Fibroblast of lung (primary cell): ENCODE measurements around the gene SLIT3. TPM values are rescaled to one million over a fixed set of nuclear protein-coding genes. Genes with fewer than 3 reads are reported as not detected.

Source experiments
- DNase-seq, 2 donors: peaks; one replicate each; pipeline versions ENCODE4 v3.0.0 to v3.0.0-alpha.2; 2010; ENCODE audit warnings: low read depth in 2 of 2
- H2AFZ ChIP-seq: 2 replicates; pipeline ENCODE4 v1.5.1; 2012; ENCODE audit warnings: low read length, control low read depth, inconsistent platforms
- H3K27ac ChIP-seq: 2 replicates; pipeline ENCODE4 v1.5.1; 2011; ENCODE audit warnings: low read length, control low read depth; ENCODE audit not compliant: insufficient read depth
- H3K27me3 ChIP-seq: 2 replicates; pipeline ENCODE4 v1.5.1; 2011; ENCODE audit warnings: mild to moderate bottlenecking, low read length; ENCODE audit not compliant: control insufficient read depth, insufficient read depth
- H3K36me3 ChIP-seq: 2 replicates; pipeline ENCODE4 v1.5.1; 2011; ENCODE audit warnings: low read length; ENCODE audit not compliant: control insufficient read depth, insufficient read depth
- H3K4me1 ChIP-seq: 2 replicates; pipeline ENCODE4 v1.5.1; 2011; ENCODE audit warnings: low read length; ENCODE audit not compliant: control insufficient read depth, insufficient read depth; ENCODE audit errors: extremely low read depth
- H3K4me2 ChIP-seq: 2 replicates; pipeline ENCODE4 v1.5.1; 2011; ENCODE audit warnings: low read length, control low read depth; ENCODE audit not compliant: insufficient read depth; ENCODE audit errors: extremely low read depth
- H3K4me3 ChIP-seq, 4 experiments: fragments of 200-600 bp in 1 of 4; sonication (generic) in 1 of 4; replicated peaks in 1 of 4; 2 replicates each; pipeline ENCODE4 v1.5.1; 2011 to 2016; ENCODE audit warnings: low read length in 4 of 4, low read depth in 3 of 4, mild to moderate bottlenecking in 3 of 4, control low read depth in 2 of 4, inconsistent platforms in 1 of 4, mixed read lengths in 1 of 4; ENCODE audit not compliant: insufficient read depth in 1 of 4; ENCODE audit errors: control extremely low read depth in 1 of 4
- H3K79me2 ChIP-seq: 2 replicates; pipeline ENCODE4 v1.5.1; 2012; ENCODE audit warnings: mild to moderate bottlenecking, low read length, inconsistent platforms; ENCODE audit not compliant: control insufficient read depth, insufficient read depth
- H3K9ac ChIP-seq: 2 replicates; pipeline ENCODE4 v1.5.1; 2011; ENCODE audit warnings: mild to moderate bottlenecking, low read length, control low read depth; ENCODE audit not compliant: insufficient read depth
- H3K9me3 ChIP-seq: 2 replicates; pipeline ENCODE4 v1.5.1; 2012; ENCODE audit warnings: low read depth, low read length; ENCODE audit not compliant: control insufficient read depth, insufficient read depth
- H4K20me1 ChIP-seq: 2 replicates; pipeline ENCODE4 v1.5.1; 2011; ENCODE audit warnings: low read length; ENCODE audit not compliant: control insufficient read depth, insufficient read depth; ENCODE audit errors: extremely low read depth
- EZH2 ChIP-seq: IDR thresholded peaks from 2 replicates; pipeline ENCODE4 v1.5.1; 2012; ENCODE audit warnings: low read length, control low read depth, mild to moderate bottlenecking; ENCODE audit errors: missing control alignments
- polyA plus RNA-seq, 2 donors: library from polyadenylated mRNA; depleted of rRNA in 1 of 2; stranded (reverse) in 1 of 2; unstranded in 1 of 2; fragments of >200 nt; gene quantifications; 2 replicates each; pipeline ENCODE4 v1.2.1, GENCODE V29; 2011 to 2012; ENCODE audit warnings: missing spikeins in 1 of 2
- total RNA-seq: library from RNA; depleted of rRNA; stranded (reverse); fragments of >200 nt; gene quantifications from 2 replicates; pipeline ENCODE4 v1.2.1, GENCODE V29; 2014
- TF ChIP-seq, protein P1 (sequence below), 2 donors: IDR thresholded peaks in 1 of 2; conservative IDR thresholded peaks in 1 of 2; 1 replicate in 1 of 2; 2 replicates in 1 of 2; pipeline ENCODE4 v1.5.1; 2011 to 2012; ENCODE audit warnings: low read length in 2 of 2, control low read depth in 1 of 2, inconsistent platforms in 1 of 2, low read depth in 1 of 2, mild to moderate bottlenecking in 1 of 2

SLIT3 gene
- total and polyA plus RNA-seq, 2 donors (not counting 1 experiment from before 2014, with no cell fraction given) = 1.6 to 4.6 TPM

DNA sequence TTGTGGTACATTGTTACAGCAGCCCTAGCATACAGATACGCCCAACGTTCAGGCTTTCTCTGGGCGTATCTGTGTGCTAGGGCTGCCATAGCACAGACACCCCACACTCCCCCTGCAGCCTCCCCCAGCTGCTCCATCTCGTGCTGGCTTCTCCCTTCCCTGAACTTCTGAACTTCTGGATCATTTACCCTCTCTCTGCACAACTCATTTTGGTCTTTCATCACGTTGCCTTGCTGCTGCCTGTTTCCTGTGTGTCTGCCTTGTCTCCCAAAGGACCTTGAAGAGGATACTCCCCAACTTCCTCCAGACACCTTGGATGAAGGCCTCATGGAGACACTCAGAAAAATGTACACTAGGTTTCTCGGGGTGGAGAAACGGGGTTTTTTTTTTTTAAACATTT, 37.3 kb downstream of the SLIT3 start:
- H3K4me3 ChIP-seq = no peak overlapping the region
- no peak overlapping the region for H3K4me2 ChIP-seq
- H3K27me3 ChIP-seq = no peaks in the 10 kb centered on the region
- DNase-seq = no peak
- TF ChIP-seq EZH2 = no peak
- TF ChIP-seq, protein P1, sequence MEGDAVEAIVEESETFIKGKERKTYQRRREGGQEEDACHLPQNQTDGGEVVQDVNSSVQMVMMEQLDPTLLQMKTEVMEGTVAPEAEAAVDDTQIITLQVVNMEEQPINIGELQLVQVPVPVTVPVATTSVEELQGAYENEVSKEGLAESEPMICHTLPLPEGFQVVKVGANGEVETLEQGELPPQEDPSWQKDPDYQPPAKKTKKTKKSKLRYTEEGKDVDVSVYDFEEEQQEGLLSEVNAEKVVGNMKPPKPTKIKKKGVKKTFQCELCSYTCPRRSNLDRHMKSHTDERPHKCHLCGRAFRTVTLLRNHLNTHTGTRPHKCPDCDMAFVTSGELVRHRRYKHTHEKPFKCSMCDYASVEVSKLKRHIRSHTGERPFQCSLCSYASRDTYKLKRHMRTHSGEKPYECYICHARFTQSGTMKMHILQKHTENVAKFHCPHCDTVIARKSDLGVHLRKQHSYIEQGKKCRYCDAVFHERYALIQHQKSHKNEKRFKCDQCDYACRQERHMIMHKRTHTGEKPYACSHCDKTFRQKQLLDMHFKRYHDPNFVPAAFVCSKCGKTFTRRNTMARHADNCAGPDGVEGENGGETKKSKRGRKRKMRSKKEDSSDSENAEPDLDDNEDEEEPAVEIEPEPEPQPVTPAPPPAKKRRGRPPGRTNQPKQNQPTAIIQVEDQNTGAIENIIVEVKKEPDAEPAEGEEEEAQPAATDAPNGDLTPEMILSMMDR (conservative IDR thresholded peaks at IDR 0.05 in 1 of 2, IDR thresholded peaks at IDR 0.05 in 1 of 2; ENCODE audit: low read depth in 1 of 2, low read length in 2 of 2) = no peak
- H3K36me3 ChIP-seq = no peaks in the 10 kb centered on the region
- H4K20me1 ChIP-seq = no peaks in the 10 kb centered on the region
- no peak overlapping the region for H3K9ac ChIP-seq
- H3K27ac ChIP-seq = no peak overlapping the region
- H3K79me2 ChIP-seq = no peaks in the 10 kb centered on the region
- no peaks in the 10 kb centered on the region for H3K9me3 ChIP-seq
- no peak overlapping the region for H2AFZ ChIP-seq
- H3K4me1 ChIP-seq = no peaks in the 10 kb centered on the region

DNA sequence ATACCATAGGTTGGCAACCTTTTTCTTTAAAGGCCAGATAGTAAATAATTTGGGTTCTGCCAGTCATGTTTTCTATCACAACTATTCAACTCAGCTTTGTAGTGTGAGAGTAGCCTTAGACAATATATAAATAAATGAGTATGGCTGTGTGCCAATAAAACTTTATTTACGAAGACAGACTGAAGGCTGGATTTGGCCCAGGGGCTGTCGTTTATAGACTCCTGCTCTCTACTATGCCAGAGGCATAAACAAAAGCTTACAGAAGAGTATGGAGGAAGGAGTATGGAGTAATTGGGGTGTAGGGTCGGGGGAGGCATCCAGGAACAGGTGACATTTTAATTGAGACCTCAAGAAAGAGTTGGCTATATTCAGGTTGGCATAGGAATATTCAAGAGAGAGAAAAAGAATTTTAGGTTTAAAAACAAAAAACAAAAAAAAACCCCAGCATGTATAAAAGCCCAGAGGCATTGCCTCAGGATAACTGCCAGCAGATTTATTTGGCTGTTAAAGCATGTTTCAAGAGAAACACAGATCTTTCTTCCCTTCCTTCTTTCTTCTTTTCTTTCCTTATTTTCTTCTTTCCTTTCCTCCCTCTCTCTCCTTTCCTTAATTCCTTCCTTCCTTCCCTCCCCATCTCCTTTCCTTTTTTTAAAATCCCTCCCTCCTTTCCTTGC, 39.9 kb downstream of the SLIT3 start:
- H3K27me3 ChIP-seq = no peaks in the 10 kb centered on the region
- H3K4me2 ChIP-seq = no peak overlapping the region
- H3K4me3 ChIP-seq = no peak overlapping the region
- no peak overlapping the region for H2AFZ ChIP-seq
- H3K9ac ChIP-seq = no peak overlapping the region
- H3K36me3 ChIP-seq = no peaks in the 10 kb centered on the region
- TF ChIP-seq EZH2 = no peak
- TF ChIP-seq, protein P1 (conservative IDR thresholded peaks at IDR 0.05 in 1 of 2, IDR thresholded peaks at IDR 0.05 in 1 of 2; ENCODE audit: low read depth in 1 of 2, low read length in 2 of 2) = no peak
- H3K4me1 ChIP-seq = no peaks in the 10 kb centered on the region
- no peak overlapping the region for H3K27ac ChIP-seq
- H3K9me3 ChIP-seq = no peaks in the 10 kb centered on the region
- no peaks in the 10 kb centered on the region for H3K79me2 ChIP-seq
- no peaks in the 10 kb centered on the region for H4K20me1 ChIP-seq
- DNase-seq = no peak

GRCh38 chr5:169258372-169259000, 42.5 kb downstream of the SLIT3 start:
- H3K4me3 ChIP-seq = no peak overlapping the region
- H3K9me3 ChIP-seq = no peaks in the 10 kb centered on the region
- H3K4me1 ChIP-seq = no peaks in the 10 kb centered on the region
- no peaks in the 10 kb centered on the region for H4K20me1 ChIP-seq
- no peak overlapping the region for H3K27ac ChIP-seq
- no peak overlapping the region for H2AFZ ChIP-seq
- peak in 1 of 2 donors; percentile 80 for DNase-seq
- H3K36me3 ChIP-seq = no peaks in the 10 kb centered on the region
- TF ChIP-seq, protein P1 (conservative IDR thresholded peaks at IDR 0.05 in 1 of 2, IDR thresholded peaks at IDR 0.05 in 1 of 2; ENCODE audit: low read depth in 1 of 2, low read length in 2 of 2) = no peak
- TF ChIP-seq EZH2 = no peak
- H3K27me3 ChIP-seq = no peaks in the 10 kb centered on the region
- H3K9ac ChIP-seq = no peak overlapping the region
- no peak overlapping the region for H3K4me2 ChIP-seq
- no peaks in the 10 kb centered on the region for H3K79me2 ChIP-seq
